Keratinocyte (primary cell): ENCODE results near the gene WDFY1. TPM values are rescaled to one million over a fixed set of nuclear protein-coding genes. Genes with fewer than 3 reads are reported as not detected.

Experiments
- DNase-seq: peaks from one replicate; pipeline ENCODE4 v3.0.0-alpha.2; 2011; ENCODE audit warnings: low read depth, missing footprints, low spot score
- FAIRE-seq: peaks from 2 replicates; lab custom pipeline; 2011; peaks lifted over from hg19 to GRCh38; lab: Jason Lieb, UNC
- H2AFZ ChIP-seq: 2 replicates; pipeline ENCODE4 v1.6.0; 2012; ENCODE audit warnings: low read length, control low read depth, inconsistent platforms; ENCODE audit not compliant: control insufficient read depth
- H3K27ac ChIP-seq: 2 replicates; pipeline ENCODE4 v1.5.1; 2011; ENCODE audit warnings: low read length; ENCODE audit not compliant: control insufficient read depth, insufficient read depth
- H3K27me3 ChIP-seq: 3 replicates; pipeline ENCODE4 v1.6.0; 2011; ENCODE audit warnings: low read length; ENCODE audit not compliant: control insufficient read depth, insufficient read depth; ENCODE audit errors: extremely low read depth
- H3K36me3 ChIP-seq, 2 experiments: 2 replicates in 1 of 2; 3 replicates in 1 of 2; pipeline ENCODE4 v1.5.1; 2011; ENCODE audit warnings: low read length in 2 of 2, mild to moderate bottlenecking in 1 of 2; ENCODE audit not compliant: control insufficient read depth in 2 of 2, insufficient read depth in 2 of 2; ENCODE audit errors: extremely low read depth in 1 of 2
- H3K4me1 ChIP-seq: 3 replicates; pipeline ENCODE4 v1.5.1; 2011; ENCODE audit warnings: low read length; ENCODE audit not compliant: control insufficient read depth, insufficient read depth; ENCODE audit errors: extremely low read depth
- H3K4me2 ChIP-seq: 3 replicates; pipeline ENCODE4 v1.6.0; 2011; ENCODE audit warnings: low read depth, low read length; ENCODE audit not compliant: control insufficient read depth, insufficient read depth; ENCODE audit errors: extremely low read depth
- H3K4me3 ChIP-seq, 3 experiments: fragments of 200-600 bp in 1 of 3; sonication (generic) in 1 of 3; 2 replicates in 2 of 3; 3 replicates in 1 of 3; pipeline ENCODE4 v1.5.1; 2011 to 2016; ENCODE audit warnings: low read length in 3 of 3, mild to moderate bottlenecking in 3 of 3, control low read depth in 2 of 3, inconsistent platforms in 1 of 3, low read depth in 1 of 3, mixed read lengths in 1 of 3, mixed run types in 1 of 3, moderate library complexity in 1 of 3; ENCODE audit not compliant: control insufficient read depth in 2 of 3, insufficient read depth in 2 of 3; ENCODE audit errors: extremely low read depth in 1 of 3
- H3K79me2 ChIP-seq: 2 replicates; pipeline ENCODE4 v1.6.0; 2012; ENCODE audit warnings: low read length; ENCODE audit not compliant: control insufficient read depth, insufficient read depth
- H3K9ac ChIP-seq: 3 replicates; pipeline ENCODE4 v1.6.0; 2011; ENCODE audit warnings: low read length; ENCODE audit not compliant: control insufficient read depth, insufficient read depth; ENCODE audit errors: extremely low read depth
- H3K9me1 ChIP-seq: 3 replicates; pipeline ENCODE4 v1.6.0; 2011; ENCODE audit warnings: low read length; ENCODE audit not compliant: control insufficient read depth, insufficient read depth; ENCODE audit errors: extremely low read depth
- H3K9me3 ChIP-seq: 2 replicates; pipeline ENCODE4 v1.5.1; 2012; ENCODE audit warnings: low read depth, low read length; ENCODE audit not compliant: control insufficient read depth
- H4K20me1 ChIP-seq: 3 replicates; pipeline ENCODE4 v1.6.0; 2011; ENCODE audit warnings: low read length; ENCODE audit not compliant: control insufficient read depth, insufficient read depth; ENCODE audit errors: extremely low read depth
- EZH2 ChIP-seq: IDR thresholded peaks from one replicate; pipeline ENCODE4 v1.6.1; 2012; ENCODE audit warnings: inconsistent platforms, mild to moderate bottlenecking, low read length, moderate library complexity
- dilution Hi-C: fragments of 300-500 bp; cut with MboI; formaldehyde crosslinking; loops from one replicate; pipeline ENCODE4 v1.7.0; 2020; ENCODE audit warnings: low sequenced_read_pairs; ENCODE audit not compliant: extremely low pct_ligation_motif_present
- polyA plus RNA-seq, 5 experiments: library from polyadenylated mRNA; depleted of rRNA in 3 of 5; stranded (reverse) in 3 of 5; stranded (forward) in 1 of 5; unstranded in 1 of 5; fragments of >200 nt; gene quantifications; 1 replicate in 1 of 5; 2 replicates in 3 of 5; 3 replicates in 1 of 5; pipeline versions ENCODE4 v1.2.1 to v1.2.3, GENCODE V29; 2011 to 2012; ENCODE audit warnings: missing spikeins in 2 of 5, low read depth in 1 of 5, low replicate concordance in 1 of 5
- TF ChIP-seq, protein P1 (sequence below), 3 experiments: IDR thresholded peaks in 1 of 3; conservative IDR thresholded peaks in 1 of 3; optimal IDR thresholded peaks in 1 of 3; 2 replicates in 2 of 3; 3 replicates in 1 of 3; pipeline versions ENCODE3 to v1.5.1; 2011; ENCODE audit warnings: low read length in 3 of 3, mild to moderate bottlenecking in 3 of 3, moderate library complexity in 2 of 3, control low read depth in 1 of 3, inconsistent platforms in 1 of 3; ENCODE audit not compliant: insufficient read depth in 2 of 3; ENCODE audit errors: extremely low read depth in 1 of 3

WDFY1 gene
- polyA plus RNA-seq, 1 donor (not counting 4 experiments of a cell fraction or from before 2014, with no cell fraction given): 54.9 TPM

DNA sequence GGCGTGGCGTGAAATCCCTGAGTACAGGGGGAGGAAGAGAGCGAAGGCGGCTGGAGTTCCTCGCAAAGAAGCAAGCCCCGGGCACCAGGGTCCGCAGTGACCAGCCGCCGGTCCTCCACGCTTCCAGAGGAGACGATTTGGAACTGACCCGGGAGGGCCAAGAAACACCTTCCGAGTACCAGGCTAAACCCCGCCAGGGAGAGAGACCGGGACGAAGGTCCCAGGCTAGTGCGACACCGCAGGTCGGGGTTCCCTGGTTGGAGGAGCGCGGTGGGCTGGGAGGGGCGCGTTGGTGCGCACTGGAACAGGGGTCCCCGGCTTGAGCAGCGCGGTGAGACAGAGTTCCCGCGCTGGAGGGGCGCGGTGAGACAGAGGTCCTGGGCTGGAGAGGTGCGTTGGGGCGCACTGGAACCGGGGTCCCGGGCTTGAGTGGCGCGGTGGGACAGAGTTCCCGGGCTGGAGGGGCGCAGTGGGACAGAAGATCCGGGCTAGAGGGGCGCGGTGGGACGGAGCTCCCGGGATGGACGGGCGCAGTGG lies 901 bp downstream of the WDFY1 start:
- no peak for TF ChIP-seq EZH2
- TF ChIP-seq, protein P1, sequence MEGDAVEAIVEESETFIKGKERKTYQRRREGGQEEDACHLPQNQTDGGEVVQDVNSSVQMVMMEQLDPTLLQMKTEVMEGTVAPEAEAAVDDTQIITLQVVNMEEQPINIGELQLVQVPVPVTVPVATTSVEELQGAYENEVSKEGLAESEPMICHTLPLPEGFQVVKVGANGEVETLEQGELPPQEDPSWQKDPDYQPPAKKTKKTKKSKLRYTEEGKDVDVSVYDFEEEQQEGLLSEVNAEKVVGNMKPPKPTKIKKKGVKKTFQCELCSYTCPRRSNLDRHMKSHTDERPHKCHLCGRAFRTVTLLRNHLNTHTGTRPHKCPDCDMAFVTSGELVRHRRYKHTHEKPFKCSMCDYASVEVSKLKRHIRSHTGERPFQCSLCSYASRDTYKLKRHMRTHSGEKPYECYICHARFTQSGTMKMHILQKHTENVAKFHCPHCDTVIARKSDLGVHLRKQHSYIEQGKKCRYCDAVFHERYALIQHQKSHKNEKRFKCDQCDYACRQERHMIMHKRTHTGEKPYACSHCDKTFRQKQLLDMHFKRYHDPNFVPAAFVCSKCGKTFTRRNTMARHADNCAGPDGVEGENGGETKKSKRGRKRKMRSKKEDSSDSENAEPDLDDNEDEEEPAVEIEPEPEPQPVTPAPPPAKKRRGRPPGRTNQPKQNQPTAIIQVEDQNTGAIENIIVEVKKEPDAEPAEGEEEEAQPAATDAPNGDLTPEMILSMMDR (optimal IDR thresholded peaks at IDR 0.05 in 1 of 3, IDR thresholded peaks at IDR 0.05 in 1 of 3, conservative IDR thresholded peaks at IDR 0.05 in 1 of 3; ENCODE audit: extremely low read depth in 1 of 3, insufficient read depth in 2 of 3, low read length in 3 of 3): no peak
- peaks cover 21% of the 10 kb centered on the region for H3K4me1 ChIP-seq
- no peaks in the 10 kb centered on the region for H3K9me3 ChIP-seq
- H2AFZ ChIP-seq: peak overlapping the region; percentile 86
- peak overlapping the region; percentile 85 for H3K9ac ChIP-seq
- H3K79me2 ChIP-seq: peaks cover 41% of the 10 kb centered on the region
- DNase-seq (no peak), FAIRE-seq (no peak)
- H3K27me3 ChIP-seq: no peaks in the 10 kb centered on the region
- no peaks in the 10 kb centered on the region for H3K36me3 ChIP-seq
- H3K4me3 ChIP-seq: peak overlapping the region; percentile 84 to 94 (median 86)
- no peaks in the 10 kb centered on the region for H3K9me1 ChIP-seq
- no peaks in the 10 kb centered on the region for H4K20me1 ChIP-seq
- peak overlapping the region; percentile 95 for H3K4me2 ChIP-seq
- H3K27ac ChIP-seq: peak overlapping the region; percentile 71
- dilution Hi-C loops: no loop called here

DNA sequence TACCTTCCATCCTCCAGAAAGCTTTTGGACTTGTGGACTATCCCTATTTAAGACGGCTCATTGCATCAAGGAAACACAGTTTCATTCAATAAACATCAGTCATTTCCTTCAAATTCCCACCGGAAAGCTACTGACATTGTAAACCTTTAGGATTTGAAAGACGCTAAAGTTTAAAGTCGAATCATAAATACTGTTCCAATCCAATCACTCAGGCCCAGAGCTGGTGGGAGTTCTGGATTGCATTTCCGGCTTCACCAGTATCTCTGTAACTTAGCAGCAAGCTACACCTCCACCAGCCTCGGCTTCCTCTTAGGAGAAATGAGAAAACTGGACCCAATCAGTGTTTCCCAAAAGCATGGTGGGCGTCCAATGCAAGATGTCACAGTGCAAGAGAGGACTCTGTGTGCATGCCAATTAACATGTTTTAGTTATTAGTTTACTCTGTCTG lies 1.6 kb downstream of the WDFY1 start:
- peak; percentile 49 for FAIRE-seq

More for the DNA sequence above, 1.6 kb downstream of the WDFY1 start:
- peaks cover 47% of the 10 kb centered on the region for H3K79me2 ChIP-seq
- dilution Hi-C loops: no loop called here
- H4K20me1 ChIP-seq: no peaks in the 10 kb centered on the region
- H3K27me3 ChIP-seq: no peaks in the 10 kb centered on the region
- H3K9me1 ChIP-seq: no peaks in the 10 kb centered on the region
- peak overlapping the region; percentile 84 to 94 (median 86) for H3K4me3 ChIP-seq
- no peaks in the 10 kb centered on the region for H3K36me3 ChIP-seq
- H3K4me1 ChIP-seq: peaks cover 21% of the 10 kb centered on the region
- H2AFZ ChIP-seq: peak overlapping the region; percentile 5
- H3K9ac ChIP-seq: peak overlapping the region; percentile 85
- H3K4me2 ChIP-seq: peak overlapping the region; percentile 95
- no peaks in the 10 kb centered on the region for H3K9me3 ChIP-seq
- H3K27ac ChIP-seq: peak overlapping the region; percentile 71
- TF ChIP-seq, protein P1 (optimal IDR thresholded peaks at IDR 0.05 in 1 of 3, IDR thresholded peaks at IDR 0.05 in 1 of 3, conservative IDR thresholded peaks at IDR 0.05 in 1 of 3; ENCODE audit: extremely low read depth in 1 of 3, insufficient read depth in 2 of 3, low read length in 3 of 3): no peak
- TF ChIP-seq EZH2: no peak
- DNase-seq: no peak
